PC-9 (cell line): ENCODE results near the gene MGAT4A. TPM values are rescaled to one million over a fixed set of nuclear protein-coding genes. Genes with fewer than 3 reads are reported as not detected.

Source experiments
- BruUV-seq: library from RNA; stranded (reverse); fragments of 400-500 nt; replicated peaks from 2 replicates; lab custom pipeline; 2021; lab: Mats Ljungman, UMichigan
- CTCF ChIA-PET: fragments of 300-600 bp; sonication (Branson Sonifier 250); formaldehyde crosslinking; loops from one replicate; lab custom pipeline; 2022; ENCODE audit warnings: antibody characterized with exemption; lab: Charles Lee
- POLR2A ChIA-PET: fragments of 300-600 bp; sonication (Branson Sonifier 250); formaldehyde crosslinking; loops from one replicate; lab custom pipeline; 2022; ENCODE audit warnings: antibody characterized with exemption; ENCODE audit not compliant: unreplicated experiment; lab: Charles Lee
- DNase-seq, 2 experiments: peaks; one replicate each; pipeline versions ENCODE4 v3.0.0 to v3.0.0-alpha.2; 2015 to 2022; ENCODE audit warnings: mixed read lengths in 1 of 2
- H2AFZ ChIP-seq: fragments of 200-600 bp; sonication (generic); 2 replicates; pipeline ENCODE4 v1.8.1; 2017; ENCODE audit warnings: antibody characterized with exemption
- H3F3A ChIP-seq: fragments of 200-600 bp; sonication (generic); 2 replicates; pipeline ENCODE4 v1.8.1; 2017; ENCODE audit warnings: antibody characterized with exemption, mild to moderate bottlenecking, low read depth; ENCODE audit not compliant: insufficient read depth
- H3K27ac ChIP-seq: fragments of 200-600 bp; sonication (generic); 2 replicates; pipeline ENCODE4 v1.6.1; 2016; ENCODE audit warnings: mixed run types
- H3K27me3 ChIP-seq: fragments of 200-600 bp; sonication (generic); 2 replicates; pipeline ENCODE4 v1.6.1; 2016; ENCODE audit warnings: low read depth, mixed run types; ENCODE audit not compliant: insufficient read depth
- H3K36me3 ChIP-seq: fragments of 200-600 bp; sonication (generic); 2 replicates; pipeline ENCODE4 v1.6.1; 2016; ENCODE audit warnings: low read depth, mixed run types
- H3K4me1 ChIP-seq: fragments of 200-600 bp; sonication (generic); replicated peaks from 2 replicates; pipeline ENCODE4 v1.6.1; 2016; ENCODE audit warnings: mixed run types; ENCODE audit not compliant: insufficient read depth
- H3K4me2 ChIP-seq: fragments of 200-600 bp; sonication (generic); 2 replicates; pipeline ENCODE4 v1.6.1; 2017; ENCODE audit warnings: mixed run types
- H3K4me3 ChIP-seq: fragments of 200-600 bp; sonication (generic); 2 replicates; pipeline ENCODE4 v1.6.1; 2016; ENCODE audit warnings: mixed run types
- H3K79me2 ChIP-seq: fragments of 200-600 bp; sonication (generic); 2 replicates; pipeline ENCODE4 v1.6.1; 2017; ENCODE audit warnings: low read depth, mixed run types
- H3K9me2 ChIP-seq: fragments of 200-600 bp; sonication (generic); 2 replicates; pipeline ENCODE4 v1.8.1; 2017; ENCODE audit warnings: mild to moderate bottlenecking; ENCODE audit not compliant: insufficient read depth
- H3K9me3 ChIP-seq: fragments of 200-600 bp; sonication (generic); 2 replicates; pipeline ENCODE4 v1.8.1; 2016; ENCODE audit warnings: low read depth; ENCODE audit not compliant: insufficient read depth
- H4K20me1 ChIP-seq: fragments of 200-600 bp; sonication (generic); 2 replicates; pipeline ENCODE4 v1.8.1; 2017; ENCODE audit not compliant: insufficient read depth
- CTCF ChIP-seq: fragments of 200-600 bp; sonication (generic); conservative IDR thresholded peaks from 2 replicates; pipeline ENCODE4 v1.6.1; 2017; ENCODE audit warnings: mixed run types, antibody characterized with exemption, mild to moderate bottlenecking, moderate library complexity
- EZH2 ChIP-seq: fragments of 200-600 bp; sonication (generic); IDR thresholded peaks from 2 replicates; pipeline ENCODE4 v1.8.0; 2017; ENCODE audit warnings: antibody characterized with exemption, low read depth
- intact Hi-C: fragments of 100-400 bp; cut with micrococcal nuclease; formaldehyde crosslinking; loops from one replicate; pipeline ENCODE4 v1.10.0; 2022; ENCODE audit not compliant: unreplicated experiment
- total RNA-seq: library from RNA; stranded (reverse); gene quantifications from 2 replicates; pipeline ENCODE4 v1.2.3, GENCODE V29; 2021

Gene MGAT4A
- total RNA-seq, 1 experiment from 2014 or later: 12.9 TPM

DNA sequence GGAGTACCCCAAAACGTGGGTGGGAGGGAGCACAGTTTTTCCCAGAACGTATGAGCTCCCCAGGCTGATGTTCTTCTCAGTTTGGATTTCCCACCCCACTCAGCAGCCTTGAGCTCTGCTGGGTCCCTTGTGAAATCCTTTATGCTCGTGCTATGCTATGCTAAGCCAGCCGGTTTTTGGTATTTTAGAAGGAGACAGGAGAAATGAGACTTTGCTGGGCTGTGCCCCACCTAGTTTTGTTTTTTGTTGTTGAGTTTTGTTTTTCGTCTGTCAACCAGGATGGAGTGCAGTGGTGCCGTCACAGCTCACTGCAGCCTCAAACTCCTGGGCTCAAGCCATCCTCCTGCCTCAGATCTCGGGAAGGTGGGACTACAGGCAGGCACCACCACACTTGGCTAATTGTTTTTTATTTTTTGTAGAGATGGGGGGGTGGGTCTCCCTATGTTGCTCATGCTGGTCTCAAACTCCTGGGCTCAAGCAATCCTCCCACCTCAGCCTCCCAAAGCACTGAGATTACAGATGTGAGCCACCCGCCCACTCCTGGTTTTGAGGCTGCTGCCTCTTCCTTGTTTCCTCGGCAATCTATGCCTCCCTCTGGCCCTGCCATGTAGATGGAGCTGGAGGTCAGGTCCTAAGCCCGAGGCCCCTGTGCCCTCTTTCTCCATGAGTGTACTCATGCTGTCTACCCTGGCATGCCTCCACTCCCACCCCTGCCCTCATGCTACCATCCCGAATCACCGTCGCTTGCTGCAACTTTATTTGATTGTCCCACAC, 17.5 kb upstream of the MGAT4A start:
- CTCF ChIA-PET: no interaction called here

GRCh38 chr2:98747888-98748287, 17.0 kb upstream of the MGAT4A start:
- H2AFZ ChIP-seq: no peak overlapping the region

More for the DNA sequence above, 17.5 kb upstream of the MGAT4A start:
- no peaks in the 10 kb centered on the region for H3K36me3 ChIP-seq
- no peak overlapping the region for H3K4me2 ChIP-seq
- no peaks in the 10 kb centered on the region; the same call in 1 of the 2 replicates for H3F3A ChIP-seq
- no peaks in the 10 kb centered on the region for H3K27me3 ChIP-seq
- TF ChIP-seq EZH2 (no peak), CTCF (no peak)
- no peaks in the 10 kb centered on the region for H4K20me1 ChIP-seq
- peaks cover 15% of the 10 kb centered on the region; the same call in 1 of the 2 replicates for H3K4me1 ChIP-seq
- POLR2A ChIA-PET: no interaction called here
- no peaks in the 10 kb centered on the region for H3K79me2 ChIP-seq
- no peak overlapping the region for H3K4me3 ChIP-seq
- H3K9me3 ChIP-seq: peaks cover 4% of the 10 kb centered on the region; the same call in 1 of the 2 replicates
- H2AFZ ChIP-seq: no peak overlapping the region
- H3K27ac ChIP-seq: no peak overlapping the region
- H3K9me2 ChIP-seq: no peaks in the 10 kb centered on the region
- no TSS peak for BruUV-seq
- intact Hi-C loops: no loop called here
- DNase-seq: no peak

GRCh38 chr2:98746426-98746825, 15.5 kb upstream of the MGAT4A start:
- POLR2A ChIA-PET: interaction anchor here (0.8 to 1.4 kb wide), 2 partner anchors 11 to 21 kb away, joined by 3 to 8 read pairs; no protein-coding TSS in a partner anchor
- H4K20me1 ChIP-seq: no peaks in the 10 kb centered on the region
- no peak overlapping the region for H3K4me3 ChIP-seq
- TF ChIP-seq CTCF (no peak), EZH2 (no peak)
- no peak overlapping the region for H3K27ac ChIP-seq
- no peak overlapping the region for H3K4me2 ChIP-seq
- H3K9me2 ChIP-seq: no peaks in the 10 kb centered on the region
- no peak for DNase-seq
- no peaks in the 10 kb centered on the region; the same call in 1 of the 2 replicates for H3F3A ChIP-seq
- H3K36me3 ChIP-seq: no peaks in the 10 kb centered on the region
- no peaks in the 10 kb centered on the region for H3K9me3 ChIP-seq
- no peaks in the 10 kb centered on the region for H3K79me2 ChIP-seq
- H3K27me3 ChIP-seq: no peaks in the 10 kb centered on the region
- H2AFZ ChIP-seq: no peak overlapping the region
- peaks cover 15% of the 10 kb centered on the region; the same call in 1 of the 2 replicates for H3K4me1 ChIP-seq
- BruUV-seq: no TSS peak
- intact Hi-C loops: no loop called here
- CTCF ChIA-PET: no interaction called here

More at GRCh38 chr2:98747888-98748287, 17.0 kb upstream of the MGAT4A start:
- H3K9me2 ChIP-seq: no peaks in the 10 kb centered on the region
- H3K36me3 ChIP-seq: no peaks in the 10 kb centered on the region
- H3K4me3 ChIP-seq: no peak overlapping the region
- H3F3A ChIP-seq: no peaks in the 10 kb centered on the region; the same call in 1 of the 2 replicates
- no peaks in the 10 kb centered on the region for H3K79me2 ChIP-seq
- TF ChIP-seq CTCF (no peak), EZH2 (no peak)
- BruUV-seq: no TSS peak
- intact Hi-C loops: no loop called here
- DNase-seq: no peak
- ChIA-PET CTCF (no interaction called here), POLR2A (no interaction called here)
- peaks cover 15% of the 10 kb centered on the region; the same call in 1 of the 2 replicates for H3K4me1 ChIP-seq
- no peaks in the 10 kb centered on the region for H3K27me3 ChIP-seq
- no peak overlapping the region for H3K4me2 ChIP-seq
- H4K20me1 ChIP-seq: no peaks in the 10 kb centered on the region
- H3K9me3 ChIP-seq: peaks cover under 1% of the 10 kb centered on the region; the same call in 1 of the 2 replicates
- H3K27ac ChIP-seq: no peak overlapping the region
